Activated T-cell treated with anti-CD3 and anti-CD28 coated beads, Interleukin-2, amount 50 U/mL, for 48 hours (primary cell): ENCODE data around the gene DIDO1.

Experiments
- DNase-seq, 2 experiments: peaks; one replicate each; pipeline ENCODE4 v3.0.0-alpha.2; 2020

Gene DIDO1

DNA sequence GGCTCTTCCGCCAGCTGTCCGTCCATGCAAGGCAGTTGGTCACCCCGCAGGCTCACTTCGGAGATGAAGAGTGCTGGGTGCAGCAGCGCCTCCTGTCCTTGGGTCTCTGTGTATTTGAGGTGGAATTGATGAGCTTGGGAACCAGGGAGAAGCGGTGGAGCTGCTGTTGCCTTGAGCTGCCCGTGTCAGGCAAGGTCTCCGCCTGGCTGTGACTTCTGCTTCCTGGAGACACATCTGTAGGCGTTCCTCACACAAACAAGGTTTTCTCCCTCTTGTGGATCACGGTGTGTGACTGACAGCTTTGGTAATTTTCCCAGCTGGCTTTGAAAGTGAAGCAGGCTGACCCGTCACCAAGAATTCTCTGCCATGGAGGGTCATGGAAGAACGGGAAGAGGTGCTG is 23.7 kb upstream of the DIDO1 start:
- DNase-seq = no peak

DNA sequence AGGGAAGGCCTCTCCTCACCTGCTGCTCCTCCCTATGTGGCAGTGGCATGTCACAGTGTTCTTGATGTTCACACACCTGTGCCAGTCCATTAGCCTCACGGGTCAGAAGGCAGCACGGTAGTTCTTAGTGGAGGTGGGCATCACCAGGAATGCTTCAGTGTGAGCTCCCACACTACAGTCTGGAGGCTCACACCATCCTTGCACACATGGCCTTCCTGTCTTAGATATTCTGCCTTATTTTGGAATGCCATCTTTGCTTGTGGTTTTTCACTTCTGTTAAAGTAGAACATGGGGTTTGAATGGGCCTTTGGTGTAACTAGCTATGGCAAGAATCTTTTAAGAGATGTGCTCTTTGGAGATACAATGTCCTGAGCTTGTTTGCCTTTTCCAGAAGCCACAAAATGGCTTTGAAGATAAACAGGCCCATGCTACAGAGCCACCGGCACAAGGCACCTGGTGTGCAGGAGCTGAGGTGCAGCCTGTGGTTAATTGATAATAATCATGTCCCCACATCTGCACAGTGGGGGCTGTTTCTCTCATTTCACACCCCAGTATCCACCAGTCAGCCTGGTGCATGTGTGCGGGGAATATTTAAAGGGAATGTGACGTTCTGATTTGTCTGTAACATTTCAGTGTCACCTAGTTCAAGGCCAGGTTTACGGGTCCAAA is 23.0 kb upstream of the DIDO1 start:
- DNase-seq = no peak

DNA sequence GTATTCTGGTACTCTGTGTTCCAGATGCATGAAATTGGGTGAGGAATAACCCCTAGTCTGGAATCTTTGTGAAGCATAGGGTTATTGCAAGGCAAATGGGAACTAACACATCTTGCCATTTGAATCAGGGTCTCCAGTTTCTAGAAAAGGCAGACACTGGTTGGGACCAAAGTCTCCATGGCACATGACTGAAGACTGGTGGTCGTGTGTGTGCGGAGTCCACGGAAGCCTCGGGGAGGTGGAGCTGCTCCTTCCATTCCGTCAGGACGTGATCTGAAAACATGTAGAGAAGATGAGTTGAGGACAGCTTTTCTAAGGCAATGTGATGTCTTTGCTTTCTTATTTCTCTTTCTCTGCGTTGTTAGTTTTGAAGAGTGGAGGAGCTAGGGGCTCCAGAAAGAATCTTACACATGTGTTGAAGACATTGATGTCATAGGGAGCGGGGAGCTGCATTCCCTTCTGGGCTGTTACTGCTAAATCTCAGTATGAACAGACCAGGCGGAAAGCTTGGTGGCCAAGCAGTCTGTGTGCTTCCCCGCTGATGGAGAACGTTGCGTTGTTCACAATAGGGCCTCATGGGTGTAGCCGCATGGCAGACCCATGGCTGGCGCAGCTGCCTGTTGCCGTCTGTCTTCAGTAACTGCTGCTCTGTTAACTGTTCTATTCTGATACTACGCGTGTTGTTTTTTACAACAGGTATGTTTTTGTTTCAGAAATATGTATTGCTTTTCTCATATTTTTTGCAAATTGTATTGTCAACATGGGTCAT is 21.4 kb upstream of the DIDO1 start:
- no peak for DNase-seq

DNA sequence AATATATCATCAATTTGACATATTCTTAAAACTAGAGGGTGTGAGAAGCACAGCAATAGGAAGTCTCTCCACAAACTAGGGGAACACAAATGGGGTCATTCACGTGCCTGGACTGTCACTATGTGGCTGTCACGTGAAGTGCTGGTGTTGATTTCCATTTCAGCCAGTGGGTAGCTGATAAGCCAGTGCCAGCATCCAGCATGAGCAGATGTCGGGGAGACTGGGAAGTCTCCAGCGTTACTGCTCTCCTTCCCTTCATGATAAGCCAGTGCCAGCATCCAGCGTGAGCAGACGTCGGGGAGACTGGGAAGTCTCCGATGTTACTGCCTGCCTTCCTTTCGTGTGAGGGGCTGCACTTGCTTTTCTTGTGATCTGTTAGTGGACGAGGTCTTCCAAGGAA is 20.6 kb upstream of the DIDO1 start:
- no peak for DNase-seq

DNA sequence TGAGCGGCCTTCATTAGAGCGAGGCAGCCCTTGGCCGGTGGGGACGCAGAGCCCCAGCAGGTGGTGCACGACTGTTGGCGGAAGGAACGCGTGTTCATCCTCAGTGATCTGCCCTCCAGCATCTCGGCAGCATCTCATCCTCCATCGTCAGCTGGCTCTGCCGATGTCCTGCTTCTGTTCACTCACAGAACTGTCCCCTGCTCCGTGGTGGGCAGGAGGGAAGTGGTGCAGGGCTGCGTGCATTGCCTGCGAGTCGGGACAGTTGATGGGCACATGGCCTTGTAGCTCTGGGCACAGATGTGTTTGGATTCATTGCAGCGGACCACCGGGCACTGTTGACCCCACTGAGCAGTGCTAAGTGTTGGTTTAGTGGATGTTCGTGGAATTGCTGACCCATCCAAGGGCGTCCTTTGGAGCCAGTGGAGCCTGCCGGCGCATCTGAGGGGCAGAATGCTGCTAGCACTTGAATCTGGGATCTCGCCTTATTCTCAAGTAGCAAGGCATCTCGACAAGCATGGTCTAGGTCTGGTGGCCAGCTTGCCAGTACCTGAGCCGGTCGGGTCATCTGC is 19.6 kb upstream of the DIDO1 start:
- no peak for DNase-seq

DNA sequence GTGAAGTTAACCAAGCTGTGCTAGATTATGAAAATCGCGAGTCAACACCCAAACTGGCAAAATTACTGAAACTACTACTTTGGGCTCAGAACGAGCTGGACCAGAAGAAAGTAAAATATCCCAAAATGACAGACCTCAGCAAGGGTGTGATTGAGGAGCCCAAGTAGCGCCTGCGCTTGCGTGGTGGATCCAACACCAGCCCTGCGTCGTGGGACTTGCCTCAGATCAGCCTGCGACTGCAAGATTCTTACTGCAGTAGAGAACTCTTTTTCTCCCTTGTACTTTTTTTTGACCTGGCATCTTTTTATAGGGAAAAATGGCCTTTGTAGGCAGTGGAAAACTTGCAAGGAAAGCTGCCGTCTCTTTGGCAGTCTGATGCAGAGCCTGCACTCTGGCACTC is 18.4 kb upstream of the DIDO1 start:
- no peak for DNase-seq

DNA sequence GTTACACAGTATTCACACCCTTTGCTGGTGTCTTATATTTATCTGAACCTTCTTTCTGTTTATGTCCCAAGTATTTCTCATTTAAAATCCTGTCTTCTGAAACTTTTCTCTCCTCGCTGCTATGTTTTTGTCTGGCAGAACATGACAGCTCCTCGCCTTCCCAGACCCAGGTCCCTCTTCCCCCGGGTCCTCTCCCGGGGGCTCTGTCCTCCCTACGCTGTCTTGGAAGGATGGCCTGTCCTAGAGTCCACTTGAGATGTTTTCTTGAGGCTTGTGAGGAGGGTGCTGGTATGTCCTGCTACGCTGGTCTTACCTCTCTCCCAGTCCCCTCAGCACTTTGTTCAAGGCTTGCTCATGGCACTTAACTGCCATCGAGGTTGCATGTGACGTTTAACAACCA is 17.9 kb upstream of the DIDO1 start:
- DNase-seq = no peak

DNA sequence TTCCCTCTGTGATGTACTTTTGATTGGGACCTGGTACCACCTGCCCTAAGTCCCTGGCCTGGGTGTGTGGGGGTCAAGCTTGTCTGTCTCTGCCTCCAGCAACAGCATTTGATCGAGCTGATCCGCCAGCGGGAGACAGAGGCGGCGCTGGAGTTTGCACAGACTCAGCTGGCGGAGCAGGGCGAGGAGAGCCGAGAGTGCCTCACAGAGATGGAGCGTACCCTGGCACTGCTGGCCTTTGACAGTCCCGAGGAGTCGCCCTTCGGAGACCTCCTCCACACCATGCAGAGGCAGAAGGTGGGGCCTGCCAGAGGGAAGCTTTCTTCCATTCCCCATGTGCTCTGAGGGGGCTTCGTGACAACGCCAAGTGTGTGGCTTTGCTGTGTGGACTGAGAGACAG is 17.1 kb upstream of the DIDO1 start:
- DNase-seq = no peak

DNA sequence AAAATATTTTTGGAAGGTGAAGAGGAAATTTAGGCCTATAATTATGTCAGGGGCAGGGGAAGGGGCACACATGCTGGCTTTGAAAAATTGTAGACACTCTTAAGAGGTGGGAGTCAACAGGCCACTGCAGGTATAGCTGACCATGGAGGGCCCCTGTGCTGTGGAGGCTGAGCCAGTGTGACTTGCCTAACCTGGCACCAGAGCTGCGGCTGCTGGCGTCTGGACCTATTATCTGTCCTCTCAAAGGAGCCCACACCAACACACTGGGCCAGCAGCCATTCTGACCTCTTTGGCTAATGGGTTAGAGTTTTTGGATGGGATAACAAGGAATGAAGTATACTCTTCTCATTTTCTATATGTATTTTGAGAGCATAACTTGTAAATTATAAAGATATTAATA is 16.2 kb upstream of the DIDO1 start:
- DNase-seq = no peak

DNA sequence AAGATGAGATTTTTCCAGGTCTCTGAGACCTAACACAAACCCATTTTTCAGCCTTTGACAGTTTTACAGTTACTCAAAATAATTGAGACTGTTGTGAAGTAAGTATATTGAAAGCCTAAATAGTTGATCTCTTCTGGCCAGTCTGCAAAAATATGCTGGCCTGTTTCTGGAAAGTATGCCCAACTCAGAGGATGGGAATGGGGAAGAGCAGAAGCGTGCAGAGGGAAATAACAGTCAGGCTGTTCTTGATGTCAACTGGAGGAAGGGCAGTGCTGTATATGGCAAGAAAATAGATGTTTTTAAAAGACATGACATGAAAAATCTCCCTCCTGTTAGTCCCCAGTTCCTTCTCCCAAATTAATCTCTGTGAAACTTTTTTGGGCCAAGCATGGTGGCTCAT is 15.5 kb upstream of the DIDO1 start:
- no peak for DNase-seq

DNA sequence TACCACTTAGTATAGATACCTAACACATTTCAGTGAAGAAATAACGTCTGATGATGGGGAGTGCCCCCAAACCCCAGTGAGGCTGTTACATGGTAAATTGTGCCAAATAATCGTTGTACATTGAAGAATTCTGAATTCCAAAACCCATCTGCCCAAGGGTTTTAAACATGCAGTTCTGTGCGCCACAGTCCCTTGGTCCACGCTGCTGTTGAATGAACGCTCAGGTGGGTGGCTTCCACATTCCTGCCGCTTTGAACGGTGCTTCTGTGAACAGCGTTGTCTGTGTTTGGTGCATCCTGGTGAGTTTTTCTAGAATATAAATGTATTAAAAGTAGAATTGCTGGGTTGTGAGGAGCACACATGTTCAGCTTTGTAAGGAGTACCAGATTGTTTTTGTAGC is 14.6 kb upstream of the DIDO1 start:
- DNase-seq = no peak

DNA sequence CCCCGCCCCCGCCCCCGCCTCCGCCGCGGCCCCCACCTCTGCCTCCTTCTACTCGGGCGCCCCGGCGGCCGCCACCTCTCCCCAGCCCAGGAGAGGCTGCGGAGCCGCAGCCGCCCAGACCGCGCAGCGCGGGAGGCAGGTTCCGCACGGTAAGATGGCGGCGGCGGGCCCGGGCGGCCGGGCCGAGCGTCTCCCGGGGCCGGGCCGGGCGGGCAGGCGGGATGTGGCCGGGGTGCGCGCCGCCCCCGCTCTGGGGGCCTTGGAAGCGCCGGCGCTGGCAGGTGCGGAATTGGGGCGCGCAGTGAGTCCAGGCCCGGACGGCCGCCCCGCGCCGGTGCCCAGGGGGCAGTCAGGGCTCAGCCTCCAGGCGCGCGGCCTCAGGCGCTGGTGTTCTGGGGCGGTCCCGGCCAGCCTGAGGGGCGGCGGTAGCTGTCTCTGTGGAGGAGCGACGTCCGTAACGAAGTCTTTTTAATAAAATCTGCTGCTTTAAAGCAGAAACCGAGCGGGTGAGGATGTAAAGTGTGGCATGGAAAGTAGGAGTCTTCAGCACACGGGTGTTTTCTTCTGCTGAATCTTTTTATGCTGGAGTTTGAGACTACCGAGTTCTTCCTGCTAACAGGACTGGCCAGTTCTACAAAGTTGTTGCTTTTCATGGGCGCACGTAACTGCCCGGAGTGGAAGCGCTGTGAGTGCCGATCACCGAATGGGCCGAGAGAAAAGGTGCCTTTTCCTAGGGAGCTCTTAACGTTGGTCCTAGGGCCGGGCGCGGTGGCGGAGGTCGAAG is 12.0 kb upstream of the DIDO1 start, which contains the start of gene GID8:
TSS of gene GID8 (plus strand) at position 43 of the 784 bp plus-strand sequence. CDS start 3,356 bp downstream, outside the sequence.
- peak; percentile 62 to 71 for DNase-seq

DNA sequence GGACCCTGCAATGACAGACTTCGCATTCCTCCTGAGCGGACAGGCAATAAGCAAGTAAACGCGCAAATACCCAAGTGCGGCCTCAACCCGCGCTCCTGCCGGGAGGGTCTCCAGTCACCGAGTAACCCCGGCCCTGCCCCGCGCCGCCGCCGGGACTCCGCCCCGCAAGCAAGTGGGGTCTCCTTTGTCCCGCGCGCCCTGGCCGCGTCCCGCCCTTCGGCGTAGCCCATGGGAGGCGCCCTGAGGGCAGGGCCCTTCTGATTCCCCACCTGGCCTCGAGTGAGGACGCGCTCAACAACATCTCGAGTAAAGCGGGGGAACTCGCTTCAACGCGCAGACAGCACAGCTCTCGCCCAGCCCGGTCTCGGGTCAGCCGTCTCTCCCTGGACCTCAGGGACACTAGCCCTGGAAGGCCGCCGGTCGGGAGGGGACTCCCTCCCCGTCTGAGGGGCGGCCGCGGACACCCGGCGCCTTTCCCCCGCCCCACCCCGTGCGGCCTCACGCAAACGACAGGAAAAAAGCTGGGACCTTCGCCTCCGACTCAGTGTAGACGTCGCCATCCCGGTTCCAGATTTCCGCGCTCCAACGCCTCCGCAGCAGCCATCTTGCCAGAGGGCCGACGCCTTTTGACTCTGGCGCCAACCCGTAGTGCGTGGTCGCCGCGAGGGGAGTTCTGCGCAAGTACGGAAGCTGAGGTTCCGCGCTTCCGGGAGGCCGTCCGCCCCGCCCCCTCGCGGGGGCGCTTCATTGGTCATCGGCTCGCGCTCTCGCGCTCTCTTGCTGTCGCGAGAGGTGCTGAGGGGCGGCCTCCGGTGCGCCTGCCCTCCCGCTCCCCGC is 11.2 kb upstream of the DIDO1 start:
- peak; percentile 97 to 98 for DNase-seq

DNA sequence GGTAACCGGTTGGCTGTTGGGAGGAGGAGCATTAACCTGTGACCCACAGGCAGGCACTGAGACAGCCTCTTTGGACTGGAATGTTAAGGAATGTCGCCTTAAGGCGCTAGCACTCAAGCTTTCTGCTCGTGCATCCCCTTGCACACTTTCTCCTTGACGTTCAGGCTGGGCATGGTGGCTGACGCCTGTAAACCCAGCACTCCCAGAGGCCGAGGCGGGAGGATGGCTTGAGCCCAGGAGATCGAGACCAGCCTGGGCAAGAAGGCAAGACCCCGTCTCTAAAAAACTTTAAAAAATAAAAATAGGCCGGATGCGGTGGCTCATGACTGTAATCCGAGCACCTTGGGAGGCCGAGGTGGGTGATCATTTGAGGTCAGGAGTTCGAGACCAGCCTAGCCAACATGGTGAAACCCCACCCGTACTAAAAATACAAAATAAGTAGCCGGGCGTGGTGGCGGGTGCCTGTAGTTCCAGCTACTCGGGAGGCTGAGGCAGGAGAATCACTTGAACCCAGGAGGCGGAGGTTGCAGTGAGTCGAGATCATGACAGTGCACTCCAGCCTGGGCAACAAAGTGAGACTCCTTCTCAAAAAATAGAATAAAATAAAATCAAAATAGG is 9.8 kb upstream of the DIDO1 start:
- DNase-seq = no peak

DNA sequence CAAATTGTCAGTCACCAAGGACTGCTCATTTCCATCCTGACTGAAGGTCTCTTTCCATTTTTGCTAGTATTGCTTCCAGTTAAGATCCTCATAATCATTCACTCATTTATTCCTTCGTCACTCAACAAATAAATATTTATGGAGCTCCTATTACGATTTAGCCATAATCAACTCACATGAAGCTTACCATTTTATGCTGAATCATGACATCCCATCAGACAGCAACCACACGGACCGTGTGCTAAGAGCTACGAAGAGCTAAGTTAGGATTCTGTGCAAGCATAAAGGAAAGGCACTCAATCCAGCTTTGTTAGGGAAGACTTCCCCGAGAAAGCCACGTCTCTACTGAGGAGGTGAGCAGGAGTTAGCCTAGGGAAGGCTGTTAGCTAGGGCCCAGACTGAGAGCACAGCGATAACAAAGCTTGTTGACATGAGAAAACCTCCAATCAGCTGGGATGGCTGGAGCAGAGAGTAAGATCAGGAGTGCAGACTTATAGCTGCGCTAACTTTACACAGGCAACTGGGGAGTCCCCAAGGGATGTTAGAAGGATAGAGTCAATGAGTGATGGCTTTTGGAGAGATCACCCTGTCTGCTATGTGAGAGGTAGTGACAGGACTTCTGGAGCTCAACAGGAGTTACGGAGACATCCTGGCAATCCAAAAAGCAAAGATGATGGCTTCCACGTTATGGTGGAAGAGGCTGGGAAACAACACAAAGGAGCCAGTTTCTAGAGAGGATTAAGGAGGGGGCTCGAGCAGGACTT is 9.1 kb upstream of the DIDO1 start:
- no peak for DNase-seq

DNA sequence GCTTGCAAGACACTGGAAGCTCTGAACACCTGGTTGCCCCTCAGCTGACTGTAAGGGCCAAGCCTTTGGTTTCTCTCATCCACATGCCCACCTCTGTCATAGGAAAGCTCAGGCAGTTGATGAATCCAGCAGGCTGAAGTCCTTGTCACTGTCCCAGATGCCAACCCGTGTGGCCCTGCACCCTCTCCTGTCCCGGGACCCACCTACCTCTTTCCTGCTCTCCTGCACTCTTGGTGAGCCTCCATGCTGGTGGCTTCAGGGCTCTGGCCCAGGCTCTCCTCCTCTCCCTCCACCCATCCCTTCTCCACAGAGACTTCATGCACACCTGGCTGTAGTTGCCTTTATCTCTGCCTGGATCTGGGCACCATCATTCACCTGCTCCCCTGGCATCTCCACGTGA is 7.7 kb upstream of the DIDO1 start:
- no peak for DNase-seq

DNA sequence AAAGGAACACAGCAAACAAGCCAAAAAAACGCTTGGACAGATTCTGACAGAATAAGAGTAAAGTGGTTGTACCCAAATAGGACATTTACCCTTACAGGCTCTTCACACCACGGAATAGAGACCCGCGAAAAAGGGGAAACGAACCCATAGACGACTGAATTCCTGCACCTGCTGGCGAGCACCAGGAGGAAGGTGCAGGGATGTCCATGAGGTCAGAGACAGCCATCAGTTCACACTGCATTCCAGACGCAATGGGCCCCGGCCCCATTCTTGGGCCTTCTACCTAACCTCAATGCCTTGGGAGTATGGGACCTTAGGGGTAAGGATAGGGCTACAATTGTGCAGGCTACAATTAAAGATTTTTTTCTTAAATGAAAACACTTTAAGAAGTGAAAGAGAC is 5.2 kb upstream of the DIDO1 start:
- no peak for DNase-seq

DNA sequence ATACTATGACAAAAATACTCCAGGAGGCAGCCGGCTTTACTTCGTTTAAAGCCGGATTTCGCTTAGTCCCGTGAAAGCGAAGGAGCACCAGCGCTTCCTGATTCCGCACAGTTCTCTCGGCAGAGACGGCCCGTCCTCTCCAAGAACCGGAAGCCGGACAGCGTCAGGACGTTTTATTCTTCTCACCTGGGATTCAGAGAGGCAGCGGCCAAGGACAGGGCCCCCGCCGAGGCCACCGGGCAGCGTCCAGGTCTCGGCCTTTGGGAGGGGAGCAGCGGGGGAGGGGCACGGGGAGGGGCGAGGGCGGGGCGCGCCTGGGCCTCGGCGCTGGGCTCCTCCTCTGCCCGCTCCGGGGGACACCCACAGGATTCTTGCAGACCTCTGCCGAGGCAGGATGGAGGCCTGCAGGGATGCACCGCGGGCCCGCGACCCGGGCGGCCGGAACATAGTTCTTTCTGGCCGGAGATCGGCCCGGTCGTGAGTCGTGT is 2.8 kb upstream of the DIDO1 start:
- DNase-seq = peak; percentile 78 to 82

DNA sequence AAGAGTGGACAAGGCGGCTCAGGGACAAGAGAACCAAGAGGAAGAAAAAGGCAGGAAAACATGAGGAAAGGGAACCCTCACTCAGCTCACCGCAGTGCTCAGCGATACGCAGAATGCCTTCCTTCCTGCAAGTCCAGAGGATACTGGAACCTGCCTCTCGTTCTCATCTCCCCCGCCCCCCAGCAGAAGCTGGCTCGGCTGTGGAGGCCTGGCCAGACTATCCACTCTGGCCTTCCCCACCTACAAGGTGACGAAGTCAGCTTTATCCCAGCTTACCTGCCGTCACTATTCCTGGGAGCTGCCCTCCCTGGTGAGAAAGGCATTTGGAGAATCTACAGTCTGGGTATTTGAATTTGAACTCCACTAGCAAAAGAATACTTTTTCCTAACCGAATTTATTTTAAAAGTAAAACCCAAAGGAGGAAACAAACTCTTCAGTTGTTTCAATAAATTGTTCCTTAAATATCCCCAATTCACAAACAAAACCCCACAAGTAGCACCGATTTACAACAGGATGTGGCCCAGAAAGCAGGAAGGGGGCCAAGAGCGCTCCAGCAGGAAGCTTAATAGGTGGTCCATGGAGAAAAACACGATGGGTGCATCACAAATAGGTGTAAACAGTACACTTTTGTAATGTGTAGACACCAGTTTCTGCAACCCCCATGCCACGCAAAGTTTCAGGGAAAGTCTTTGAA is 2.1 kb upstream of the DIDO1 start:
- no peak for DNase-seq

DNA sequence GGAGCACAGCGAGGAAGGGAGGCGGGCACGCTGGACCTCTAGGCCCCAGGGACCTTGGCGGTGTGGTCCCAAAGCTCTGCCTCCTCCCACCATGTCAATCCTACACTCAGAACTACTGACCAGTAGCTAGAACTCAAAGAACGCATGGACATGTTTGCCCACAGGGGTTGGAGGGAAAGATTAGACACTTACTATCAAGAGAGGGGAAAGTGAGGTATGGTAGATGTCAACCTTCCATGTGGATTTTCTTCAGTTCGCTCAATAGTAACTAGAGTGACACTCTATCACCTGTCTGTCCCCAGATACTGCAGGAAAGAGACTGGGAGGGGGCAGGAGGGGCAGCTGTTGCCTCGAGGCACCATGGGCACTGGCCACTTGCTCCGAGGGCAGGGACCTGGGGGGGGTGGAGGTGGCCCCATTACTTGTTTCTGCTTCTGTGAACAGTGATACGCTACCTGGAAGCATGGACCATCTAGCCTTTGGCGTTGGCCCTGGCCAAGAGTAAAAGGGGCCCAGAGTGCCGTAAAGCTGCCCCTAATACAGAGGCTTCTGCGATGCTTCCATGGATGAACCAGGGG is 912 bp upstream of the DIDO1 start:
- DNase-seq = no peak
